Smooth muscle cell of the coronary artery (primary cell): Measurements from ENCODE around the gene SLC25A36. TPM values are rescaled to one million over a fixed set of nuclear protein-coding genes. Genes with fewer than 3 reads are reported as not detected.

Experiments
- total RNA-seq: library from RNA; depleted of rRNA; stranded (reverse); fragments of >200 nt; gene quantifications from 2 replicates; pipeline ENCODE4 v1.2.3, GENCODE V29; 2014; ENCODE audit warnings: low replicate concordance

Gene SLC25A36, protein sequence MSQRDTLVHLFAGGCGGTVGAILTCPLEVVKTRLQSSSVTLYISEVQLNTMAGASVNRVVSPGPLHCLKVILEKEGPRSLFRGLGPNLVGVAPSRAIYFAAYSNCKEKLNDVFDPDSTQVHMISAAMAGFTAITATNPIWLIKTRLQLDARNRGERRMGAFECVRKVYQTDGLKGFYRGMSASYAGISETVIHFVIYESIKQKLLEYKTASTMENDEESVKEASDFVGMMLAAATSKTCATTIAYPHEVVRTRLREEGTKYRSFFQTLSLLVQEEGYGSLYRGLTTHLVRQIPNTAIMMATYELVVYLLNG
- total RNA-seq = 42.1 and 66.4 TPM in 2 replicates

DNA sequence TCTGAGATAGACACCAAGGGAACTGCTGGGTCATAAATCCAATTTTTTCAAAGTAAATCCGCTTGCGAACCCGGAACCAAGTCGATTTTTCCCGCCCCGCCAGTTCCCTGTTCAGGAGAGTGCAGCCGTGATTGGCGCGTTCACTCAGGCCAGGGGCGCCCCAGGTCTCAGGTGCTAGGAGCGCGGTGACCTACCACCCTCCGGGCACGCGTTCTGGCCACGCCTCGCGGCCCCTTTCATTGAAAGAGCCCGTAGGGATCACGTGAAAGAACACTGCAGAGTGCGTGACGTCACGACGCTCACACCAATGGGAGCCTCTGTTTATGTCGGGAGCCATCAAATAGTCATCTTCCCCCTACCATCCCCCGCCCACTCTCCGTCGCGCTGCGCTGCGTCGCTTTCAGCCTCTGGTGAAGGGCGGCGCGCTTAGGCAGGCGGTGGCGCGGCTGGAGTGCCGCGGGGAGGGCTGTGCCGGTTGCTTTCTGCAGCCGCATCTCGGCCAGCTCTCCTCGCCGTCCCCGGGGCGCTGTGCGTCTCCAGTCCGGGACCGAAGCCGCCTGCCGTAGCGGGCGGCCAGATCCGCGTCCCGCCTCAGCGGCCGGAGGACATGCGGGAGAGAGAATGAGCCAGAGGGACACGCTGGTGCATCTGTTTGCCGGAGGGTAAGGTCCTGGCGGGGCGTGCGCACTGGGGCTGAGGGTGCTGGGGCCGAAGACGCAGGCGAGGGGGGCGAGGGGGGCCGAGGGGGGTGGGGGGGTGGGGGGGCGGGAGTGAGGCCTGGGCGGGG, at the start of gene SLC25A36:
TSS of gene SLC25A36 (plus strand) at position 403 of the 787 bp plus-strand sequence. CDS start at position 622, 219 bp downstream.

Other genes starting within 250 kb of the SLC25A36 start
- gene SPSB4, start 109.5 kb downstream of the SLC25A36 start, total RNA-seq = not detected in 2 replicates